Breast epithelium (tissue), 4 donors: ENCODE results near the gene IPO4. TPM values are rescaled to one million over a fixed set of nuclear protein-coding genes. Genes with fewer than 3 reads are reported as not detected.

Experiments
- DNase-seq, 2 donors: peaks; one replicate each; pipeline ENCODE4 v3.0.0-alpha.2; 2019; ENCODE audit warnings: low spot score in 2 of 2
- H3K27ac ChIP-seq, 2 donors: fragments of 200-600 bp; sonication (generic) in 1 of 2; one replicate each; pipeline ENCODE4 v1.5.1; 2016 to 2019; ENCODE audit warnings: mild to moderate bottlenecking in 1 of 2
- H3K27me3 ChIP-seq, 2 donors: fragments of 200-600 bp; sonication (generic) in 1 of 2; one replicate each; pipeline versions ENCODE4 v1.5.1 to v1.6.0; 2017 to 2019; ENCODE audit warnings: control low read depth in 1 of 2, mild to moderate bottlenecking in 1 of 2
- H3K36me3 ChIP-seq: fragments of 200-600 bp; one replicate; pipeline ENCODE4 v1.5.1; 2019
- H3K4me1 ChIP-seq, 2 donors: fragments of 200-600 bp; sonication (generic); one replicate each; pipeline ENCODE4 v1.5.1; 2016 to 2019; ENCODE audit warnings: control low read depth in 1 of 2
- H3K4me3 ChIP-seq, 3 donors: fragments of 200-600 bp; sonication (generic); 1 replicate in 2 of 3; 2 replicates in 1 of 3; pipeline ENCODE4 v1.5.1; 2016 to 2019; ENCODE audit warnings: mild to moderate bottlenecking in 3 of 3, moderate library complexity in 2 of 3
- H3K9me3 ChIP-seq, 2 donors: fragments of 200-600 bp; sonication (generic) in 1 of 2; one replicate each; pipeline ENCODE4 v1.5.1; 2016 to 2019; ENCODE audit warnings: control low read depth in 1 of 2
- CTCF ChIP-seq, 3 donors: fragments of 450-650 bp; IDR thresholded peaks; one replicate each; pipeline ENCODE4 v1.5.1; 2016 to 2017; ENCODE audit warnings: antibody characterized with exemption in 3 of 3, mild to moderate bottlenecking in 3 of 3, moderate library complexity in 3 of 3
- POLR2A ChIP-seq: fragments of 450-650 bp; IDR thresholded peaks from one replicate; pipeline ENCODE4 v1.6.1; 2016; ENCODE audit warnings: antibody characterized with exemption, mild to moderate bottlenecking, moderate library complexity
- POLR2AphosphoS5 ChIP-seq, 3 donors: sonication (generic); formaldehyde crosslinking; IDR thresholded peaks; one replicate each; pipeline ENCODE4 v1.6.1; 2017; ENCODE audit warnings: antibody characterized with exemption in 3 of 3
- intact Hi-C: fragments of 100-400 bp; cut with DNase I; formaldehyde crosslinking; loops from one replicate; pipeline ENCODE4 v1.15.1; 2023; ENCODE audit warnings: low total_unique reads
- total RNA-seq, 3 donors: library from RNA; depleted of rRNA; stranded (reverse); fragments of >200 nt; gene quantifications; one replicate each; pipeline ENCODE4 v1.1.0, GENCODE V29; 2016

The IPO4 gene
- total RNA-seq, 3 donors from 2014 or later = 17.0 to 41.6 (median 21.7) TPM

GRCh38 chr14:24156840-24157239, 31.8 kb downstream of the IPO4 start:
- intact Hi-C loops = no loop called here
- no peak overlapping the region for H3K4me3 ChIP-seq
- peak overlapping the region in 1 of 2 donors; percentile 19 for H3K27ac ChIP-seq
- TF ChIP-seq POLR2AphosphoS5 (IDR thresholded peaks at IDR 0.05) = no peak
- no peak for TF ChIP-seq CTCF (IDR thresholded peaks at IDR 0.05)
- no peak for TF ChIP-seq POLR2A
- no peaks in the 10 kb centered on the region for H3K27me3 ChIP-seq
- no peaks in the 10 kb centered on the region for H3K4me1 ChIP-seq
- no peak for DNase-seq
- H3K9me3 ChIP-seq = no peaks in the 10 kb centered on the region
- peaks cover 5% of the 10 kb centered on the region for H3K36me3 ChIP-seq

- Histone ChIP-seq H3K36me3 (peaks cover 16% of the 10 kb centered on the region), H3K27me3 (no peaks in the 10 kb centered on the region), H3K9me3 (no peaks in the 10 kb centered on the region), H3K4me3 (no peak overlapping the region), H3K27ac (no peak overlapping the region), H3K4me1 (no peaks in the 10 kb centered on the region)
- intact Hi-C loops = no loop called here
- no peak for DNase-seq
- TF ChIP-seq POLR2AphosphoS5 (IDR thresholded peaks at IDR 0.05) = no peak
- no peak for TF ChIP-seq POLR2A
- no peak for TF ChIP-seq CTCF (IDR thresholded peaks at IDR 0.05)
Measured at GRCh38 chr14:24155100-24155499, 33.5 kb downstream of the IPO4 start.

GRCh38 chr14:24151404-24152080, 37.1 kb downstream of the IPO4 start:
- H3K4me1 ChIP-seq = peaks cover 0 to 4% of the 10 kb centered on the region in 2 donors
- H3K36me3 ChIP-seq = peaks cover 11% of the 10 kb centered on the region
- DNase-seq = no peak
- no peak for TF ChIP-seq POLR2AphosphoS5 (IDR thresholded peaks at IDR 0.05)
- TF ChIP-seq POLR2A = no peak
- no peaks in the 10 kb centered on the region for H3K9me3 ChIP-seq
- H3K27ac ChIP-seq = no peak overlapping the region
- H3K4me3 ChIP-seq = no peak overlapping the region
- intact Hi-C loops = no loop called here
- H3K27me3 ChIP-seq = no peaks in the 10 kb centered on the region

- Histone ChIP-seq H3K4me3 (no peak overlapping the region), H3K27me3 (no peaks in the 10 kb centered on the region), H3K9me3 (no peaks in the 10 kb centered on the region), H3K36me3 (peaks cover 11% of the 10 kb centered on the region), H3K27ac (no peak overlapping the region), H3K4me1 (peaks cover 0 to 4% of the 10 kb centered on the region in 2 donors)
- DNase-seq = no peak
- TF ChIP-seq POLR2AphosphoS5 (IDR thresholded peaks at IDR 0.05) = no peak
- no peak for TF ChIP-seq POLR2A
- TF ChIP-seq CTCF (IDR thresholded peaks at IDR 0.05) = no peak
- intact Hi-C loops = no loop called here
Measured at GRCh38 chr14:24150993-24151392, 37.6 kb downstream of the IPO4 start.

DNA sequence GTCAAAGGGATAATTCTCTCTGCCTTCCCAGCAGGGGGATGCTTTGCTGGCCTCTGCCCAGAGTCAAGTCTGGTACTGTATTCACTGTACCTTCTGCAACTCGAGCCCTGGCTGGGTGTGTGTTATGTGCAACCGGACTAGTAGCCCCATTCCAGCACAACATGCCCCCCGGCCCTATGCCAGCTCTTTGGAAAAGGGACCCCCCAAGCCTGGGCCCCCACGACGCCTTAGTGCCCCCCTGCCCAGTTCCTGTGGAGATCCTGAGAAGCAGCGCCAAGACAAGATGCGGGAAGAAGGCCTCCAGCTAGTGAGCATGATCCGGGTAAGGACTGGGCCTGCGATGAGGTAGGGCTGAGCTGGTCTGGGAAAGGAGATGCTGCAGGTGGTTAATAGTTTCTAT, 38.0 kb downstream of the IPO4 start:
- Histone ChIP-seq H3K27ac (no peak overlapping the region), H3K36me3 (peaks cover 11% of the 10 kb centered on the region), H3K4me3 (no peak overlapping the region), H3K4me1 (peaks cover 4% of the 10 kb centered on the region in 2 donors), H3K27me3 (no peaks in the 10 kb centered on the region), H3K9me3 (no peaks in the 10 kb centered on the region)
- no peak for TF ChIP-seq POLR2AphosphoS5 (IDR thresholded peaks at IDR 0.05)
- TF ChIP-seq POLR2A = no peak
- no peak for TF ChIP-seq CTCF (IDR thresholded peaks at IDR 0.05)
- intact Hi-C loops = no loop called here
- DNase-seq = no peak
